ENCODE results near the gene CFB. TPM values are rescaled to one million over a fixed set of nuclear protein-coding genes. Genes with fewer than 3 reads are reported as not detected.
"Not testable (repeated sequence)": the region's sequence is repeated elsewhere in the genome, so short reads cannot be mapped to it uniquely, and the experiment has no call there.

CFB gene
- total RNA-seq, 1 donor from 2014 or later = 1.4 TPM

DNA sequence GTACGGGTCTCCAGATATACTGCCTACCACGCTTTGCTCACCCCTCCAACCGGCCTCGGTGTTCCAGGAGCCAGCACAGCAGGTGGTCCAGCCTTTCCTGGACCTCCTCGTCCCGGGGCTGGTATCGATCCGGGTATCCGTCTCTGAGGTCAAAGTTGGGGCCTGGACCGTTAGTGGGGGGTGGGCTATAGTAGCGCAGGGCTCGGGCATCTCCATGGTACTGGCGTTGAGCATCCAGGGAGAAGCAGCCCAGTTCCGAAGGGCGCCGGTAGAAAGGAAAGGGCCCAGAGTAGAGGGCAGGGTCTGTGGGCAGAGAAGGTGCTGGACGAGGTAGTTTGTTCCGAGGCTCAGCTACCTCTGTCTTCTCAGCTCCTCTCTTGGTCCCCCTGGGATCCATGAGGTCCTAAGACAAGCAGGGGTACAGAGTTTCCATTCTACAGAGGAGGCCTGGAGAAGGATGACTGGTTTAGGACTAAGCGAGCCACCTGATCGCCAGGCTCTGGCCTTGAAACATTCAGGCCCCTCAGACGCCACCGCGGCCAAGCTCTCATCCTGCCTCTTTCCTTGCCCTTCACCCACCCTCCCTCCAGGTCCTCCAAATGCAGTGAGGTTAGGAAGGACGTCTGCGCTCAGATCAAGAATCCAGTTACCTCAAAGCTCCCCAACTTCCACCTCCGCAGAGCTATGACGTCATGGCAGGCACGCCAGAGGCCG is 25.5 kb downstream of the CFB start:
- Mint-ChIP-seq H3K27ac (peak overlapping the region; percentile 100), H3K4me3 (peak overlapping the region; percentile 97), H3K27me3 (ENCODE audit: low read depth) (no peaks in the 10 kb centered on the region), H3K36me3 (peaks cover 21% of the 10 kb centered on the region), H3K4me1 (peaks cover 15% of the 10 kb centered on the region), H3K9me3 (no peaks in the 10 kb centered on the region)
- TF ChIP-seq, protein P1, sequence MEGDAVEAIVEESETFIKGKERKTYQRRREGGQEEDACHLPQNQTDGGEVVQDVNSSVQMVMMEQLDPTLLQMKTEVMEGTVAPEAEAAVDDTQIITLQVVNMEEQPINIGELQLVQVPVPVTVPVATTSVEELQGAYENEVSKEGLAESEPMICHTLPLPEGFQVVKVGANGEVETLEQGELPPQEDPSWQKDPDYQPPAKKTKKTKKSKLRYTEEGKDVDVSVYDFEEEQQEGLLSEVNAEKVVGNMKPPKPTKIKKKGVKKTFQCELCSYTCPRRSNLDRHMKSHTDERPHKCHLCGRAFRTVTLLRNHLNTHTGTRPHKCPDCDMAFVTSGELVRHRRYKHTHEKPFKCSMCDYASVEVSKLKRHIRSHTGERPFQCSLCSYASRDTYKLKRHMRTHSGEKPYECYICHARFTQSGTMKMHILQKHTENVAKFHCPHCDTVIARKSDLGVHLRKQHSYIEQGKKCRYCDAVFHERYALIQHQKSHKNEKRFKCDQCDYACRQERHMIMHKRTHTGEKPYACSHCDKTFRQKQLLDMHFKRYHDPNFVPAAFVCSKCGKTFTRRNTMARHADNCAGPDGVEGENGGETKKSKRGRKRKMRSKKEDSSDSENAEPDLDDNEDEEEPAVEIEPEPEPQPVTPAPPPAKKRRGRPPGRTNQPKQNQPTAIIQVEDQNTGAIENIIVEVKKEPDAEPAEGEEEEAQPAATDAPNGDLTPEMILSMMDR (IDR thresholded peaks at IDR 0.05; ENCODE audit: unreplicated experiment) = no peak
- no peak for DNase-seq (ENCODE audit: low spot score in 2 of 2, unreplicated experiment in 2 of 2)

DNA sequence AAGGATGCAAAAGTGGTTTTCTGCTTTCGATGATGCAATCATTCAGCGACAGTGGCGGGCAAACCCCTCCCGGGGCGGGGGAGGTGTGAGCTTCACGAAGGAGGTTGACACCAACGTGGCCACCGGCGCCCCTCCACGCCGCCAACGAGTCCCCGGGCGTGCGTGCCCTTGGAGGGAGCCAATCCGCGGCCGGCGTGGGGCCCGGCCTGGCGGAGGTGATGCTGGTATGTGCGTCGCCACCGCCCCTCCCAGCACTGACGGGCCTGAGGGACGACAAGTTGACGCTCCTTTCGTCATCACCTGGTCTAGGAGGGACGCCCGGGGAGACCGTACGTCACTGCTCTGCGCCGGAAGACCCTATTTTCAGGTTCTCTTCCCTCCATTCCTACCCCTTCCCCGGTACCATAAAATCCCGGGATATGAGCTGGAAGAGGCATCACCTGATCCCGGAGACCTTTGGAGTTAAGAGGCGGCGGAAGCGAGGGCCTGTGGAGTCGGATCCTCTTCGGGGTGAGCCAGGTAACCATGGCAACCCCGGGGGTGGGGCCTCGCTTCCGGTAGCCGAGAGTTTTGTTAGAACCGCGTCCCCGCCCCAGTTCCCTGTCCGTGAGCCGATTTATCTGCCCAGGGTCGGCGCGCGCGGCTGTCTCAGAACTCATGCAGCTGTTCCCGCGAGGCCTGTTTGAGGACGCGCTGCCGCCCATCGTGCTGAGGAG is 26.3 kb downstream of the CFB start, which contains the start of gene DXO:
Gene DXO, minus strand, starts transcription at position 146 of the 716 bp plus-strand sequence. CDS start 463 bp downstream, outside the sequence.
- Mint-ChIP-seq H3K27me3 (ENCODE audit: low read depth) (no peaks in the 10 kb centered on the region), H3K4me3 (peak within 1 kb of the TSS; percentile 97), H3K9me3 (no peaks in the 10 kb centered on the region), H3K27ac (peak within 1 kb of the TSS; percentile 100), H3K4me1 (peaks cover 15% of the 10 kb centered on the region), H3K36me3 (peaks cover 23% of the 10 kb centered on the region)
- TF ChIP-seq, protein P1 (IDR thresholded peaks at IDR 0.05; ENCODE audit: unreplicated experiment) = no peak
- DNase-seq (ENCODE audit: low spot score in 2 of 2, unreplicated experiment in 2 of 2) = peak; percentile 91 to 95

DNA sequence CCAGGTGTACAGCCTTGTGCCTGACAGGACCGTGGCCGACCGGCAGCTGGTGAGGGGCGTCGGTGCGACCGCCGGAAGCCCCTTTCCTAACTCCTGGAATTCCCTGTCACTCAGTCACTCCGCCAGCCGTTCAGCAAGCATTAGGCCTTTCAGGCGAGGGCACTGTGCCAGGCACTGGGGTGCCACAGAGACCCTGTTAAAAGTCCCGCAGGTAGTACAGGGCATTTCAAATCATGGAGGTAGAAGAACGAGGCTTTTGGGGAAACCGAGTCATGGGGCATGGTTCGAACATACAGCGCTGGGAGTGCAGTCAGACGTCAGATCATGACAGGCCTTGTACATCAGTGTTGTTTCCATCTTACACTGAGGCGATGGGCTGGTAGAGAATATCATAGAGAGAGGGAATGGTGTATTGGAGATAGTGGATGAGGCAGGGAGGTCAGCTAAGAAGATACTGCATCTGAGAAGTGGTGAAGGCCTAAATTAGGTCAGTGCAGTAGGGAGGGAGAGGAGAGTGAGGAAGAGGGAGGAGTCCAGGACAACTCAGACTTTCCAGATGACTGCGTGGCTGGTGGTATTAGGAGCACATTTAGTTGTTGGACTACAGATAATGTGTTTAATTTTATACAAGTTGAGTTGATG is 26.9 kb downstream of the CFB start:
- no peak for DNase-seq (ENCODE audit: low spot score in 2 of 2, unreplicated experiment in 2 of 2)

DNA sequence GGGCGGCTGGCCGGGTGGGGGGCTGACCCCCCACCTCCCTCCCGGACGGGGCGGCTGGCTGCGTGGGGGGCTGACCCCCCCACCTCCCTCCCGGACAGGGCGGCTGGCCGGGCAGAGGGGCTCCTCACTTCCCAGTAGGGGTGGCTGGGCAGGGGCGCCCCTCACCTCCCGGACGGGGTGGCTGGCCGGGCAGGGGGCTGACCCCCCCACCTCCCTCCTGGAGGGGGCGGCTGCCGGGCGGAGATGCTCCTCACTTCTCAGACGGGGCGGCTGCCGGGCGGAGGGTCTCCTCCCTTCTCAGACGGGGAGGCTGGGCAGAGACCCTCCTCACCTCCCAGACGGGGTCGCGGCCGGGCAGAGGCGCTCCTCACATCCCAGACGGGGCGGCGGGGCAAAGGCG is 30.2 kb downstream of the CFB start:
- not testable (repeated sequence) for H3K9me3 Mint-ChIP-seq; H3K27me3 Mint-ChIP-seq (ENCODE audit: low read depth); DNase-seq (ENCODE audit: low spot score in 2 of 2, unreplicated experiment in 2 of 2); H3K4me3 Mint-ChIP-seq; H3K27ac Mint-ChIP-seq
- peaks cover 16% of the 10 kb centered on the region for H3K36me3 Mint-ChIP-seq
- peaks cover 13% of the 10 kb centered on the region for H3K4me1 Mint-ChIP-seq

More for the DNA sequence above, 26.9 kb downstream of the CFB start:
- Mint-ChIP-seq H3K27ac (peak overlapping the region; percentile 100), H3K4me1 (peaks cover 15% of the 10 kb centered on the region), H3K9me3 (no peaks in the 10 kb centered on the region), H3K36me3 (peaks cover 18% of the 10 kb centered on the region), H3K4me3 (peak overlapping the region; percentile 97), H3K27me3 (ENCODE audit: low read depth) (no peaks in the 10 kb centered on the region)
- TF ChIP-seq, protein P1 (IDR thresholded peaks at IDR 0.05; ENCODE audit: unreplicated experiment) = no peak

DNA sequence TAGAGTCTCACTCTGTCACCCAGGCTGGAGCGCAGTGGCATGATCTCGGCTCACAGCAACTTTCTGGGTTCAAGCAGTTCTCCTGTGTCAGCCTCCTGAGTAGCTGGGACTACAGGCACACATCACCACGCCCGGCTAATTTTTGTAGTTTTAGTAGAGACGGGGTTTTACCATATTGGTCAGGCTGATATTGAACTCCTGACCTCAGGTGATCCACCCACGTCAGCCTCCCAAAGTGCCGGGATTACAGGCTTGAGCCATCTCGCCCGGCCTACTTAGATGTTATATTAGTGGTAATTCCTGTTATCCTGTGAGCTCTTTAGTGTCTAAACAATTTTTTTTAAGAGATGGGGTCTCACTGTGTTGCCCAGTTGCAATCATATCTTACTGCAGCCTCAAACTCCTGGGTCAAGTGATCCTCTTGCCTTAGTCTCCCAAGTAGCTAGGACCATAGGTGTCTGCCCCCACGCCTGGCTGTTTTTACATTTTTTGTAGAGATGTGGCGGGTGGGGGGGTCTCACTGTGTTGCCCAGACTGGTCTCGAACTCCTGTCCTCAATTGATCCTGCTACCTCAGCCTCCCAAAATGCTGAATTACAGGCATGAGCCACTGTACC is 32.0 kb downstream of the CFB start:
- Mint-ChIP-seq H3K36me3 (peaks cover 16% of the 10 kb centered on the region), H3K4me3 (no peak overlapping the region), H3K27ac (no peak overlapping the region), H3K9me3 (no peaks in the 10 kb centered on the region), H3K27me3 (ENCODE audit: low read depth) (no peaks in the 10 kb centered on the region), H3K4me1 (peaks cover 6% of the 10 kb centered on the region)
- TF ChIP-seq, protein P1 (IDR thresholded peaks at IDR 0.05; ENCODE audit: unreplicated experiment) = no peak
- no peak for DNase-seq (ENCODE audit: low spot score in 2 of 2, unreplicated experiment in 2 of 2)
